KBM-7 (cell line): ENCODE results near the gene KRTAP4-16.
"Not testable (repeated sequence)": the region's sequence is repeated elsewhere in the genome, so short reads cannot be mapped to it uniquely, and the experiment has no call there.

ENCODE experiments used
- DNase-seq: peaks from one replicate; pipeline ENCODE4 v3.0.0-alpha.2; 2015
- in situ Hi-C: fragments of 300-500 bp; cut with MboI; formaldehyde crosslinking; loops from 2 replicates; pipeline ENCODE4 v1.14.3; 2020; ENCODE audit warnings: low sequenced_read_pairs, low pct_unique_long_range_greater_than_20kb, mixed read lengths

KRTAP4-16 gene

GRCh38 chr17:41101586-41102259 lies at the start of gene KRTAP4-16:
KRTAP4-16 (minus strand) TSS chr17:41102209; CDS start chr17:41102209, 0 bp downstream.
- in situ Hi-C loops, result no loop called here
- DNase-seq, result no peak

DNA sequence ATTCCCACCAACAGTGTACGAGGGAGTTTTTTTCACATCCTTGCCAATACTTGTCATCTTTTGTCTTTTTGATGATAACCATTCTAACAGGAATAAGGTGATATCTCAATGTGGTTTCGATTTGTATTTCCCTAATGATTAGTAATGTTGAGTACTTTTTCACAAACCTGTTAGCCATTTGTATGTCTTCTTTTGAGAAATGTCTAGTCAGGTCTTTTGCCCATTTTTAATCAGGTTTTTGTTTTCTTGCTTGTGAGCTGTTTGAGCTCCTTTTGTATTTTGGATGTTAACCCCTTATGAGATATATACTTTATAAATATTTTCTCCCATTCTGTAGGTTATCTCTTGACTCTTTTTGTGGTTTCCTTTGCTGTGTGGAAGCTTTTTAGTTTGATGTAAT lies 49.5 kb upstream of the KRTAP4-16 start:
- in situ Hi-C loops, result no loop called here
- DNase-seq, result no peak

GRCh38 chr17:41150026-41150425 lies 48.0 kb upstream of the KRTAP4-16 start:
- no peak for DNase-seq
- in situ Hi-C loops, result no loop called here

- in situ Hi-C loops, result no loop called here
- DNase-seq, result no peak
Measured at GRCh38 chr17:41149652-41149985, 47.6 kb upstream of the KRTAP4-16 start, which contains the start of gene KRTAP4-5. KRTAP4-5 (minus strand) TSS chr17:41149825; CDS start chr17:41149767, 58 bp downstream.

DNA sequence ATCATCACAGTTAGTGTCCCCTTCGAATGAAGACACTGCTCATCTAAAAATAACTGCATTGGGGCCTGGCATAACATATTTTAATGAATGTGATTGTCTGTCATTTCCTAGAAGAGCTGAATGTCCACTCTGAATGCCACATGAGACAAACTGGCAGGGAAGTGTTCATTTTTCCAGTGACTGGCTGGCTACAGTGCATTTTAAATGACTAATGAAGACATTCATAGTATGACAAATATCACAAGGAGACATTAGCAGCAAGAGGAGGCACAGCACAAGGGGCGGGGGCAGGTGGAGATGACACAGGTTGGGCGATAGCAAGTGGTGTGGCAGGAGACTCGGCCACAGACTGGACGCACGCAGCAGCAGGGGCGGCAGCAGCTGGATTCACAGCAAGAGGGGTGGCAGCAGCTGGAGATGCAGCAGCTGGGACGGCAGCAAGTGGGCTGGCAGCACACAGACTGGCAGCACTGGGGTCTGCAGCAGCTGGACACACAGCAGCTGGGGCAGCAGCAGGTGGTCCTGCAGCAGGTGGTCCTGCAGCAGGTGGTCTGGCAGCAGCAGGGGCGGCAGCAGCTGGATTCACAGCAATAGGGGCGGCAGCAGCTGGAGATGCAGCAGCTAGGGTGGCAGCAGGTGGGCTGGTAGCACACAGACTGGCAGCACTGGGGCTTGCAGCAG lies 47.1 kb upstream of the KRTAP4-16 start:
- in situ Hi-C loops, DNase-seq: not testable (repeated sequence)

DNA sequence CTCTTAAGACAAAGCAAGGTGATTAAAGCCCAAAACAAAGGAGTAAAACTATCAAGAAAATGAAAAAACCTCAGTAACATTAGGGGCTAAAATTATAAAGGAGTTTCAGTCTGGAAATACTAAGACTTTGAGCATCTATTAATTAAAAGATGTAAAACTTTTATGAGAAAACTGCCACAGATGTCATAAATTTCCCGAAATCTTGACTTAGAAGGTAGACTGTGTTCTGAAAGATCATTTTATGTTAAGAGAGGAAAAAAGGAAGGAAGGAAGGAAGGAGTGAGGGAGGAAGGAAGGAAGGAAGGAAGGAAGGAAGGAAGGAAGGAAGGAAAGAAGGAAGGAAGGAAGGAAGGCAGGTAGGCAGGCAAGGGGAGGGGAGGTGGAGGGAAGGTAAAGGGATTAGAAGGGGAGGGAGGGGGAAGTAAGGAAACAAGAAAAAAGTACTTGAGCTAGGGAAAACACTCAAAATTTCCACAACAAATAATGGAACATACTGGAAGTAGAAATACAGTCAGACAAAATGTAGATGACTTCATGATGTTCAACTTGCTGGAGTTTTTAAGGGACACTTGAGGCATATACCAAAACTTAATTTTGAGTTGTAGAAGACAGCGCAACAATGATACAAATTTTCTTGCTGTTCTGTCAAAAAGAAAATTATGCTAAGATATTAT lies 45.7 kb upstream of the KRTAP4-16 start:
- in situ Hi-C loops, result no loop called here
- no peak for DNase-seq

DNA sequence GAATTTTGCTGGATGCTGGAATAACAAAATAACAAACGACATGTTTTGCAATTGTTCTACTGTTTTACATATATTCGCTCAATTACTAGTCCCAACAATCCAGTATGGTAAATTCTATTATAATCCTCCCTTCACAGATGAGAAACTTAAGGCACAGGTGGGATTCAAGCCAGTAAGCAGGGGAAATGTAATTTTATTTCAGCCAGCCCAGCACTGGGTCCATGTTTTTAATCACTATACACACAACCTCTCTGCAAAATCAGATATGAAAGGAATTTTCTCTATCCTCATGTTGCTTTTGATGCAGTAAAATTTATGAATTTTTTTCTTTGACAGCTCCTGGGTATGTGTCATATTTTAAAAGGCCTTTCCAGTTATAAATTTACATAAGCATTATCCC lies 43.3 kb upstream of the KRTAP4-16 start:
- DNase-seq, result no peak
- in situ Hi-C loops, result no loop called here

DNA sequence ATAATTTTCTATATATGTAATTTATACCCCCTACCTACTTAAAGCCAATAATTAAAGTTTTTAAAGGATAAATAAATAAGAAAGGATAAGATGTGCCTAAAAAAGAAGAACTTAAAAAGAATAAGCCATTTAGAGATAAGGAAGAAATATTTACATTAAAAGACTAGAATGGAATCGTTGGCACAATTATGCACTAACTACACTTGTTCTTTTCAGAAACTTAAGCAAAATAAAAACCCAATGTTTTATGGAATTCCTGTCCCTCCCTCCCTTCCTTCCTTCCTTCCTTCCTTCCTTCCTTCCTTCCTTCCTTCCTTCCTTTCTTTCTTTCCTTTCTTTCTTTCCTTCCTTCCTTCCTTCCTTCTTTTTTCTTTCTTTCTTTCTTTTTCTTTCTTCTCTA lies 42.8 kb upstream of the KRTAP4-16 start:
- no peak for DNase-seq
- in situ Hi-C loops, result no loop called here

DNA sequence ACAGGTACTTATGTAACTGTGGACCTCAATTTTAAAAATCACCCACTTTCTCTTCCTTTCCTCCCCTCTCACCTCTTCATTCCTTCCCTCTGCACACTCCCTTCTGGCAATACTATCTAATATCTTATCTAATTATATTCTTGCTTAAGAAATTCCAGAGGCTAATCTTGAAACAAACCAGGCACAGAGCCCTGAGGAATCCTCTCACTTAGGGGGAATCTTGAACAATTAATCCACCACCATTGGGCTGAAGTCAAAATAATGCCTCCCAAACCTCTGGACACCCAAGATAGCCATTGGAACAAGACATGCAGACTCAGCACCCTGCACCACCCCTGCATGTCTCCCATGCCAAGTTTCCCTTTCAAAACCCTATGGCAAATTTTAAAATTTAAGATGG lies 39.4 kb upstream of the KRTAP4-16 start:
- no peak for DNase-seq
- in situ Hi-C loops, result no loop called here

DNA sequence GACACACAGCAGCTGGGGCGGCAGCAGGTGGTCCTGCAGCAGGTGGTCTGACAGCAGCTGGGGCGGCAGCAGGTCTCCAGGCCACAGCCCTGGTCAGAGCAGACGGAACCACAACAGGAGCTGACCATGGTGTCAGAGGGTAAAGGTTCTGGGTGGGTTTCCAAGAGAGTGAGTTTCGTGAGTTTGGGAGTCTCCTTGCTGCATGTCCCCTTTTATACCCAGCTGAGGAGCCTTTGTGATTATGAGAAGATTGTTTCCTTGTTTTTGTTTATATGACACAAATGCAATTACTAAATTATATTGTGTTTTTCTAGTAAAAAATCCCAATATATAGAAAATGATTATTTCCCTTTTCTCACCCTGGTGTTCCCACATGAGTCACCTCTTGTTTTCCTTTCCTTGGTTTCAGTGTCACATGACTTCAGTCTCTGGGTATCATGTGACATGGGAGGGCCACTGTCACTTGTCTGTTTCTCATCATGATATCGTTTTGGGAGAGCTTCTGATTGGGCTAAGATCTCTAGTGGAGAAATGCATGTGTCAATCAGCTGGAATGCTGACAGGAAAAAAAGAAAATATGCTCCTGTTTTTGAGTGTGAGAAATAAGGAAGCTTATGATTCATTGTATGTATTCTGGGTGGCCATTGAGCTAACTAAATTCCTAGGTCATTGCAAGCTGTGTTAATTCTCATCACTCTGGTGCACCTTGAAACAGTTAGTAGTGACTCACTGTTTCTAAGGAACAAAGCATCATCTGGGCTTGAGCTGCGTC lies 38.5 kb upstream of the KRTAP4-16 start, which contains the start of gene KRTAP4-6:
Gene KRTAP4-6, minus strand, starts transcription at position 185 of the 772 bp plus-strand sequence. Its CDS starts 57 bp downstream, at position 128.
- in situ Hi-C loops, result no loop called here
- DNase-seq, result no peak

DNA sequence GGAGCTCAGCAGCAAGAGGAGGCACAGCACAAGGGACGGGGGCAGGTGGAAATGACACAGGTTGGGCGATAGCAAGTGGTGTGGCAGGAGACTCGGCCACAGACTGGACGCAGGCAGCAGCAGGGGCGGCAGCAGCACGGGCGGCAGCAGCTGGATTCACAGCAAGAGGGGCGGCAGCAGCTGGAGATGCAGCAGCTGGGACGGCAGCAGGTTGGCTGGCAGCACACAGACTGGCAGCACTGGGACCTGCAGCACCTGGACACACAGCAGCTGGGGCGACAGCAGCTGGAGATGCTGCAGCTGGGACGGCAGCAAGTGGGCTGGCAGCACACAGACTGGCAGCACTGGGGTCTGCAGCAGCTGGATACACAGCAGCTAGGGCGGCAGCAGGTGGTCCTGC lies 37.9 kb upstream of the KRTAP4-16 start:
- in situ Hi-C loops, DNase-seq: not testable (repeated sequence)

DNA sequence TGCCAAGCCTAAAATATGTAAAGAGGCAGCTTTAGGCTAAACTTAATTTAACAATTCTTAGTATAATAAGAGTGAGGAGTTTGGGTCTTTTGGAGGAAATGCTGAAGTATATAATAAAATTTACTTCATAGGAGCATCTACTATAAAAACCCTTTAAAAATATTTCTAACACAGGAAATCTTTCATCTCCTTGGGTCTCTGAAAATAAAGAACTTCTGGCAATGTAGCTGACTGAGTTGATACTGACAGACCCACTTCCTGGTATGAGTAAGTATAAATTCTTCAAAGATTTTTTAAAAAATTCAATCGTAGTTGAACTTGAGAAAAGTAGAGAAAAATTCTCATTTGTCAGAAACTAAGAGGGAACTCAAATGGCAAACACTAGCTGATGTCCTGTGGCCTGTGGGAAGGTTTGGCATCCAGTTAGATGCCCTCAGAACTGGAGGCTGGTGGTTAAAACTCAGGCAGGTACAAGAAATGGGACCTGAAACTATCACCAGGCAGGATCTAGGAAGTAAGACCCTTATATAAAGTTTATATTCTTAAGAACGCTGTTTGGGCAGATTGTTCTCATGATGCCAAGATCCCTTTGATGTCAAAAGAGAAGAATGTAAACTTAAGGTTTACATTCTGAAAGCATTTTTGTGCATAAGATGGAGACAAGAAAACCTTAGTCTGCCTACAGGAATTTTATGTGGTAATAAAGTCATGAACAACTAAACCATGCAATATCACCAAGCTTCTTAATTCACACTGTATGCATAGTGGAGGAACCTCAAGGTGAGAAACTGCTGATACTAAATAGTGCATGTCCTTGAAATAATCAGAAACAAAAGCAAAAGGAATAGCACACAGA lies 32.1 kb upstream of the KRTAP4-16 start:
- in situ Hi-C loops, result no loop called here

GRCh38 chr17:41131979-41132378 lies 30.0 kb upstream of the KRTAP4-16 start:
- DNase-seq, result no peak
- in situ Hi-C loops, result no loop called here

More for the DNA sequence above, 32.1 kb upstream of the KRTAP4-16 start:
- no peak for DNase-seq

DNA sequence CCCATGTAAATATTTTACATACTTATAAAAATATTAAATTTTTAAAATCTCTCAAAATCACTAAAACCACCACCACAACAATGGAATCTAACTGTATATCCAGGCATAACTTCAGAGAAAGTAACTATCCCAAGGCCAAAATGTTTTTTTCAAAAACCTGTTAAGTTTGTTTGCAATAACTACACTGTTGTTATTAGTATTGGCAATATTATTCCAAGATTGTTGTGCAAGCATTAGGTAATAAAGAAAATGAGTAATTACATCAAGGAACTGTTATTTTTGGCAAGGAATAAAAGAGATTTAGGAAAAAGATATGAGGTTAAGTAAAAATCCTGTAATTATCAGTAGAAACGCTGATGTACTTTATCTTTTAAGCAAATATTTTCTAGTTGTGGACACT lies 25.4 kb upstream of the KRTAP4-16 start:
- no peak for DNase-seq
- in situ Hi-C loops, result no loop called here

DNA sequence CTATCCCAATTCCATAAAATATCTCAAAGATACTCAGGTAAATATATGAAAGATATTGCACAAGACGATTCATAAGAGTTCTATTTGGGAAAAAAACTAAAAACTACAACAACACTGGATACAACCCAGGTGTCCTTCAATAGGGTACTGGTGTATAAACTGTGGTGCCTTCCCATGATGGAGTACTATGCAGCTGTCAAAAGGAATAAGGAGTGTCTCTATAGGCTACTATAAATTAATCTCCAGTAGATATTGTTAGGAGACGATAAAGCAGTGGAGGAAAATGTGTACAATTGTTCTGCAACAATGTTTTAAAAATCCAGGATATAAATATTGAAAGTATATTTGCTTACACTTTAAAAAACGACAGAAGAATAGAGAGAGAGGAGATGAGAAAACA lies 24.4 kb upstream of the KRTAP4-16 start:
- no peak for DNase-seq
- in situ Hi-C loops, result no loop called here

GRCh38 chr17:41125064-41125463 lies 23.1 kb upstream of the KRTAP4-16 start:
- in situ Hi-C loops, result no loop called here
- no peak for DNase-seq

DNA sequence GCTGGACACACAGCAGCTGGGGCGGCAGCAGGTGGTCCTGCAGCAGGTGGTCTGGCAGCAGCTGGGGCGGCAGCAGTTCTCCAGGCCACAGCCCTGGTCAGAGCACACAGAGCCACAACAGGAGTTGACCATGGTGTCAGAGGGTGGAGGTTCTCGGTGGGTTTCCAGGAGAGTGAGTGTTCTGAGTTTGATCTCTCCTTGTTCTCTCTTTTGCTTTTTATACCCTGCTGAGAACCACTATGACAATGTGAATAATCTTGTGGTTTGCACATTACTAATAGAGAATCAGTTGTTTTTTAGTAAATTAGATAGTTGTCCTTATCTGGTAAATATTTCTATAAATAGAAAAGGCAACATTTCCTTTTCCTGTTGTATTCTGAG lies 22.0 kb upstream of the KRTAP4-16 start, which contains the start of gene KRTAP4-12:
Gene KRTAP4-12, minus strand, starts transcription at position 192 of the 381 bp plus-strand sequence. Its CDS starts 60 bp downstream, at position 132.
- DNase-seq, in situ Hi-C loops: not testable (repeated sequence)

- DNase-seq, in situ Hi-C loops: not testable (repeated sequence)
Measured at GRCh38 chr17:41123292-41123990, 21.4 kb upstream of the KRTAP4-16 start.
